ENCODE results near the gene ATCAY. TPM values are rescaled to one million over a fixed set of nuclear protein-coding genes. Genes with fewer than 3 reads are reported as not detected.

ATCAY gene, protein sequence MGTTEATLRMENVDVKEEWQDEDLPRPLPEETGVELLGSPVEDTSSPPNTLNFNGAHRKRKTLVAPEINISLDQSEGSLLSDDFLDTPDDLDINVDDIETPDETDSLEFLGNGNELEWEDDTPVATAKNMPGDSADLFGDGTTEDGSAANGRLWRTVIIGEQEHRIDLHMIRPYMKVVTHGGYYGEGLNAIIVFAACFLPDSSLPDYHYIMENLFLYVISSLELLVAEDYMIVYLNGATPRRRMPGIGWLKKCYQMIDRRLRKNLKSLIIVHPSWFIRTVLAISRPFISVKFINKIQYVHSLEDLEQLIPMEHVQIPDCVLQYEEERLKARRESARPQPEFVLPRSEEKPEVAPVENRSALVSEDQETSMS
- total RNA-seq = 0.13 TPM in 1 of 2 replicates, not detected in the other

GRCh38 chr19:3880471-3881271, at the start of gene ATCAY:
Gene ATCAY, plus strand, starts transcription at chr19:3880685. Its CDS starts 5,083 bp downstream, at chr19:3885768.

DNA sequence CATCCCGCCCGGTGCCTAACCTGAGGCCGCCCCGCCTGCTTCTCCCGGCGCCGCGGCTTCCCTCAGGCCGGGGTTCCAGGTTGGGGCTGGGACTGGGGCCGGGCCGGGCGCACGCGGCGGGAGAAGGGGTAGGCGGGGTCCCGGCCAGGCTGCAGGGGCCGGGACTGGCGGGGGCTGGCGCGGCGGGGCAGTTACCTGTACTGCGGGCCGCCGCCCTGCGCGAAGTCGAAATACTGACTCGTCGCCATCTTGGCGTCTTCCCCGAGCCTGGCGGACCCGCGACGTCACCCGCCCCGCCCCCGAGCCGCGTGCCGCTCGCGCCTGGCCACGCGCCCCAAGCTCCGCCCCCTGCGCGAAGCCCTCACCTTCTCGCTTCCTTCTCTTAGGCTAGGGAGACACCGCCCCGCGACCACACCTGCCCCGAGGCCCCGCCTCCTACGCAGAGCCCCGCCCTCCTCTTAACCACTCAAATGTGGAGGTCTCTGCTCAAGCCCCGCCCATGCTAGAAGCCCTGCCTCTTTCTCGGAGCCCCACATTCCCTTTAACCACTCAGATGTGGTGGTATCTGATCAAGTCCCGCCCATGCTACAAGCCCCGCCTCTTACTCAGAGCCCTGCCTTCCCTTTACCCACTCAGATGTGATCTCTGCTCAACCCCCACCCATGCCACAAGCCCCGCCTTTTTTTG, 11.6 kb upstream of the ATCAY start, which contains the start of gene ZFR2:
Gene ZFR2 (minus strand): TSS at position 269 of the 687 bp plus-strand sequence. CDS start 21 bp downstream, at position 248.

GRCh38 chr19:3932931-3933810, 52.7 kb downstream of the ATCAY start, which contains the start of gene NMRK2:
Gene NMRK2, plus strand, starts transcription at chr19:3933069. Its CDS starts 603 bp downstream, at chr19:3933672.

DNA sequence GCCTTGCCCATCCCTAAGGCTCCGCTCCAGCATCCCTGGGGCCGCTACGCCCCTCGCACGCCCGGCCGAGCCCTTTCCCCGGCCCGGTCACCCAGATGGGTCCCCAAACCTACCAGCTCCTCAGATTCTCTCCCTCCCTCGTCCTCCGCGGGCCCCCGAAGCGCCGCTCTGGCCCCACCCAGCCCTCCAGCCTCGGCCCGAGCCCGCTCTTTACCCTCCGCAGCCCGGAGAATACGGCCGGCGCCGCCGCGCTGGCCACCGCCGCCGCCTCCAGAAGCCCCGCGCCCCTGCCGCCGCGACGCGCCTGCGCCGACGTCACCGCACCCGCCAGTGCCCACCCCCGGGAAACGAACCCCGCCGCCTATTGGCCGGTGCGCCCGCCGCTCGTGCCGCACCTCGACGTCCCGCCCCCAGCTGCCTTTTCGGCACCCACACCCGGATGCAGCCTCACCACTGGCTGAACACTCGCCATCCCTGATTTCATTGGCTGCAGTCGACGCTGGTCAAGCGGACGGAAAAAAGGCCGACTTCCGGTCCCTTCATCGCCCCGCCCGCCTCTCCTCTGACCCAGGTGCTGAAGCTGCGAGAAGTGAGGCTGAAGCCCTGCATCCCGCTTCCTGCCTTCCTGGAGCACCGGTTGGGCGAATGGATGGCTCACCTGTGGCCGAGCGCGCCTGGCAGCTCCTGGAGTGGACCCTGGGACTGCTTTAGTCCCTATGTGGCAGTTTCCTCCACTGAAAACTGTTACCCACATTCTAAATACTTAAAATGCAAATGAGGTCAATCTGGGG, 90.5 kb downstream of the ATCAY start, which contains the start of gene DAPK3:
Gene DAPK3 (minus strand): TSS at position 292 of the 791 bp plus-strand sequence. CDS start 1,364 bp downstream, outside the sequence.

Small RNA genes lying within 50 kb of the gene (small RNA-seq; reads per million reads assigned to genes)
- gene RN7SL202P = not detected

Other genes with a start within 250 kb of the ATCAY start
- gene PIP5K1C, start 180.2 kb upstream of the ATCAY start, total RNA-seq = 23.5 and 29.3 TPM in 2 replicates
- not detected in 2 replicates for gene TJP3, start 172.3 kb upstream of the ATCAY start, total RNA-seq
- gene APBA3, start 119.0 kb upstream of the ATCAY start, total RNA-seq = 17.7 and 18.6 TPM in 2 replicates
- 43.4 and 49.3 TPM in 2 replicates for gene MRPL54, start 118.0 kb upstream of the ATCAY start, total RNA-seq
- gene RAX2, start 108.5 kb upstream of the ATCAY start, total RNA-seq = not detected in 2 replicates
- gene MATK, start 94.3 kb upstream of the ATCAY start, total RNA-seq = 0.29 TPM in 1 of 2 replicates, not detected in the other
- not detected in 2 replicates for gene ZFR2, start 11.6 kb upstream of the ATCAY start, total RNA-seq
- not detected in 2 replicates for gene NMRK2, start 52.4 kb downstream of the ATCAY start, total RNA-seq
- gene DAPK3, start 90.4 kb downstream of the ATCAY start, total RNA-seq = 80.1 and 86.1 TPM in 2 replicates
- gene EEF2, start 104.8 kb downstream of the ATCAY start, total RNA-seq = 1,764 and 1,853 TPM in 2 replicates
- 31.3 and 35.8 TPM in 2 replicates for gene PIAS4, start 127.1 kb downstream of the ATCAY start, total RNA-seq
- gene ZBTB7A, start 186.2 kb downstream of the ATCAY start, total RNA-seq = 19.9 and 28.3 TPM in 2 replicates
- 143 and 156 TPM in 2 replicates for gene MAP2K2, start 243.4 kb downstream of the ATCAY start, total RNA-seq